ENCODE measurements around the gene PTPRR. TPM values are rescaled to one million over a fixed set of nuclear protein-coding genes. Genes with fewer than 3 reads are reported as not detected.
A peak's percentile ranks its signal among the peaks of the same experiment; 100 is the strongest.

PTPRR gene
- total and polyA plus RNA-seq, 2 donors (not counting 1 experiment from before 2014, with no cell fraction given): 0.44 to 0.50 TPM

DNA sequence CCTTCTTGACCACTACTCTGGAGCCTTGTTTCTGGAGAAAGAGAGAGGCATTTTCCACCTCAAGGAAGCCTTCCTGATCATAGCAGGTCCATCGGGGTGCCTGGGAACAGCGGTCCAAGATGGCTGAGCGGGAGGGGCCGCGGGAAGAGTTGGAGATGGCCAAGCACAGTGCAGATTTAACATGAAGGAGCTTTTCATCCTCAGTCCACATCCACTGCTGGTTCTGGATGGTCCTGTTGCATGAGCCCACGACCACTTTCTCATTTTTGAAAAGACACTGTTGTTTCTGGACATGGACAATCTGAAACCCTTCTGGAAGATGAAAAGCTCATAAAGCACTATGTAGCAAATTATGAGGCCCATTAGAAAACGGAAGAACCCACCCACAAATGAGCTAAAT lies 284.8 kb downstream of the PTPRR start:
- Histone ChIP-seq H3K4me1 (ENCODE audit: control insufficient read depth, extremely low read depth, insufficient read depth, low read length) (no peaks in the 10 kb centered on the region), H2AFZ (ENCODE audit: low read length) (no peak overlapping the region), H3K4me2 (ENCODE audit: extremely low read depth, insufficient read depth, low read length) (no peak overlapping the region), H3K27me3 (ENCODE audit: control insufficient read depth, insufficient read depth, low read length) (no peaks in the 10 kb centered on the region), H3K4me3 (replicated peaks in 1 of 4; ENCODE audit: control extremely low read depth in 1 of 4, insufficient read depth in 1 of 4, low read depth in 3 of 4, low read length in 4 of 4) (no peak overlapping the region), H3K9ac (ENCODE audit: insufficient read depth, low read length) (no peak overlapping the region), H3K9me3 (ENCODE audit: control insufficient read depth, insufficient read depth, low read depth, low read length) (no peaks in the 10 kb centered on the region), H3K79me2 (ENCODE audit: control insufficient read depth, insufficient read depth, low read length) (no peaks in the 10 kb centered on the region), H3K27ac (ENCODE audit: insufficient read depth, low read length) (no peak overlapping the region), H4K20me1 (ENCODE audit: control insufficient read depth, extremely low read depth, insufficient read depth, low read length) (no peaks in the 10 kb centered on the region), H3K36me3 (ENCODE audit: control insufficient read depth, insufficient read depth, low read length) (no peaks in the 10 kb centered on the region)
- no peak for DNase-seq (ENCODE audit: low read depth in 2 of 2)
- TF ChIP-seq, protein P1, sequence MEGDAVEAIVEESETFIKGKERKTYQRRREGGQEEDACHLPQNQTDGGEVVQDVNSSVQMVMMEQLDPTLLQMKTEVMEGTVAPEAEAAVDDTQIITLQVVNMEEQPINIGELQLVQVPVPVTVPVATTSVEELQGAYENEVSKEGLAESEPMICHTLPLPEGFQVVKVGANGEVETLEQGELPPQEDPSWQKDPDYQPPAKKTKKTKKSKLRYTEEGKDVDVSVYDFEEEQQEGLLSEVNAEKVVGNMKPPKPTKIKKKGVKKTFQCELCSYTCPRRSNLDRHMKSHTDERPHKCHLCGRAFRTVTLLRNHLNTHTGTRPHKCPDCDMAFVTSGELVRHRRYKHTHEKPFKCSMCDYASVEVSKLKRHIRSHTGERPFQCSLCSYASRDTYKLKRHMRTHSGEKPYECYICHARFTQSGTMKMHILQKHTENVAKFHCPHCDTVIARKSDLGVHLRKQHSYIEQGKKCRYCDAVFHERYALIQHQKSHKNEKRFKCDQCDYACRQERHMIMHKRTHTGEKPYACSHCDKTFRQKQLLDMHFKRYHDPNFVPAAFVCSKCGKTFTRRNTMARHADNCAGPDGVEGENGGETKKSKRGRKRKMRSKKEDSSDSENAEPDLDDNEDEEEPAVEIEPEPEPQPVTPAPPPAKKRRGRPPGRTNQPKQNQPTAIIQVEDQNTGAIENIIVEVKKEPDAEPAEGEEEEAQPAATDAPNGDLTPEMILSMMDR (conservative IDR thresholded peaks at IDR 0.05 in 1 of 2, IDR thresholded peaks at IDR 0.05 in 1 of 2; ENCODE audit: low read depth in 1 of 2, low read length in 2 of 2): no peak
- no peak for TF ChIP-seq EZH2 (IDR thresholded peaks at IDR 0.05; ENCODE audit: low read length, missing control alignments)

DNA sequence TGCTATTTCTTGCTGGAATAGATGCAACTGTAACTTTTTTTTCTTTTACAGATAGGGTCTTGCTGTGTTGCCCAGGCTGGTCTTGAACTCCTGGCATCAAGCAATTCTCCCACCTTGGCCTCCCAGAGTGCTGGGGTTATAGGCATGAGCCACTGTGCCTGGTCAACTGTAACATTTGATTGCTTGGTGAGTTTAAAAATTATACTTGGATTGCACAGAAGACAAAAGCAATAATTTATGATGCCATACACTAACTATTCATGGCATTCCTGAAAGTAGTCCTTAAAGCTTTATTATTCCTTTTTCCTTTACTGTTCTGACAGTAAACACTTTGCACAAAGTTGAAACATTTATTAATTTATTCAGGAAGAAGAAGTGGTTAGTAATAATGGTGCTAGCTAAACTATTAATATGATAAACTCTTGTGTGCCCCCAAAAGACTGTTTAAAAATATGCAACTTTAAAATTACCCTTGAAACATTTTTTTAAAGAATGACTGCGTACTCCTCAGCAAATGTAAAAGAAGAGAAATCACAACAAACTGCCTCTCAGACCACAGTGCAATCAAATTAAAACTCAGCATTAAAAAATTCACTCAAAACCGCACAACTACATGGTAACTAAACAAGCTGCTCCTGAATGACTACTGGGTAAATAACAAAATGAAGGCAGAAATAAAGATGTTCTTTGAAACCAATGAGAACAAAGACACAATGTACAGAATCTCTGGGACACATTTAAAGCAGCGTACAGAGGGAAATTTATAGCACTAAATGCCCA lies 291.6 kb downstream of the PTPRR start:
- H3K4me1 ChIP-seq (ENCODE audit: control insufficient read depth, extremely low read depth, insufficient read depth, low read length): no peaks in the 10 kb centered on the region
- H3K36me3 ChIP-seq (ENCODE audit: control insufficient read depth, insufficient read depth, low read length): no peaks in the 10 kb centered on the region
- H2AFZ ChIP-seq (ENCODE audit: low read length): no peak overlapping the region
- no peak overlapping the region for H3K27ac ChIP-seq (ENCODE audit: insufficient read depth, low read length)
- no peaks in the 10 kb centered on the region for H3K27me3 ChIP-seq (ENCODE audit: control insufficient read depth, insufficient read depth, low read length)
- H3K4me2 ChIP-seq (ENCODE audit: extremely low read depth, insufficient read depth, low read length): no peak overlapping the region
- DNase-seq (ENCODE audit: low read depth in 2 of 2): peak in 1 of 2 donors; percentile 36
- TF ChIP-seq EZH2 (IDR thresholded peaks at IDR 0.05; ENCODE audit: low read length, missing control alignments): no peak
- TF ChIP-seq, protein P1 (conservative IDR thresholded peaks at IDR 0.05 in 1 of 2, IDR thresholded peaks at IDR 0.05 in 1 of 2; ENCODE audit: low read depth in 1 of 2, low read length in 2 of 2): no peak
- H4K20me1 ChIP-seq (ENCODE audit: control insufficient read depth, extremely low read depth, insufficient read depth, low read length): no peaks in the 10 kb centered on the region
- no peaks in the 10 kb centered on the region for H3K79me2 ChIP-seq (ENCODE audit: control insufficient read depth, insufficient read depth, low read length)
- H3K9me3 ChIP-seq (ENCODE audit: control insufficient read depth, insufficient read depth, low read depth, low read length): no peaks in the 10 kb centered on the region
- H3K4me3 ChIP-seq (replicated peaks in 1 of 4; ENCODE audit: control extremely low read depth in 1 of 4, insufficient read depth in 1 of 4, low read depth in 3 of 4, low read length in 4 of 4): no peak overlapping the region
- no peak overlapping the region for H3K9ac ChIP-seq (ENCODE audit: insufficient read depth, low read length)

DNA sequence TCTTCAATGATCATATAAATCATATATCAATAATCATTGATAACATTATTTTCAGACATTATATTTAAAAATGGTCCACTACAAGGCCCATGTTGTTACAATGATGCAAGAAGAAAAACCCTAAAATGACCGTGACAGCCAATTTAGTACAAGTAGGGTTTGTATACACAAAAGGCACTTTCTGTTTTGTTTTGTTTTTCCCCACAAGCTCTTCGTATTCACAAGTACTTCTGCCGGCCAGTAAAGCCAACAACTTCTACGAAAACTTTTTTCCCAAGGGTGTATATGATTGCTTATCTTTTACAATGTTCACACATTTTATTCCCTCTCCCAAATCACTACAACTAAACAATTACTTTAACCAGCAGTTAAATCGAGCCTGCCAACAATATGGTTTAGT lies 292.9 kb downstream of the PTPRR start:
- Histone ChIP-seq H2AFZ (ENCODE audit: low read length) (no peak overlapping the region), H4K20me1 (ENCODE audit: control insufficient read depth, extremely low read depth, insufficient read depth, low read length) (no peaks in the 10 kb centered on the region), H3K27ac (ENCODE audit: insufficient read depth, low read length) (no peak overlapping the region), H3K4me3 (replicated peaks in 1 of 4; ENCODE audit: control extremely low read depth in 1 of 4, insufficient read depth in 1 of 4, low read depth in 3 of 4, low read length in 4 of 4) (peak overlapping the region in 2 of 4 experiments; percentile 6 to 22), H3K9me3 (ENCODE audit: control insufficient read depth, insufficient read depth, low read depth, low read length) (no peaks in the 10 kb centered on the region), H3K27me3 (ENCODE audit: control insufficient read depth, insufficient read depth, low read length) (no peaks in the 10 kb centered on the region), H3K36me3 (ENCODE audit: control insufficient read depth, insufficient read depth, low read length) (no peaks in the 10 kb centered on the region), H3K4me2 (ENCODE audit: extremely low read depth, insufficient read depth, low read length) (peak overlapping the region; percentile 1), H3K9ac (ENCODE audit: insufficient read depth, low read length) (no peak overlapping the region), H3K4me1 (ENCODE audit: control insufficient read depth, extremely low read depth, insufficient read depth, low read length) (no peaks in the 10 kb centered on the region), H3K79me2 (ENCODE audit: control insufficient read depth, insufficient read depth, low read length) (no peaks in the 10 kb centered on the region)
- TF ChIP-seq, protein P1 (conservative IDR thresholded peaks at IDR 0.05 in 1 of 2, IDR thresholded peaks at IDR 0.05 in 1 of 2; ENCODE audit: low read depth in 1 of 2, low read length in 2 of 2): no peak
- no peak for TF ChIP-seq EZH2 (IDR thresholded peaks at IDR 0.05; ENCODE audit: low read length, missing control alignments)
- DNase-seq (ENCODE audit: low read depth in 2 of 2): peak in 1 of 2 donors; percentile 29

Data from fibroblast of lung (primary cell).